GM11168 (cell line): Measurements from ENCODE around the gene WDR13.
"Not testable (repeated sequence)": the region's sequence is repeated elsewhere in the genome, so short reads cannot be mapped to it uniquely, and the experiment has no call there.

Experiments
- in situ Hi-C: fragments of 300-500 bp; cut with MboI; formaldehyde crosslinking; loops from one replicate; pipeline ENCODE4 v1.12.0; 2022; ENCODE audit warnings: low sequenced_read_pairs; ENCODE audit not compliant: unreplicated experiment

WDR13 gene

DNA sequence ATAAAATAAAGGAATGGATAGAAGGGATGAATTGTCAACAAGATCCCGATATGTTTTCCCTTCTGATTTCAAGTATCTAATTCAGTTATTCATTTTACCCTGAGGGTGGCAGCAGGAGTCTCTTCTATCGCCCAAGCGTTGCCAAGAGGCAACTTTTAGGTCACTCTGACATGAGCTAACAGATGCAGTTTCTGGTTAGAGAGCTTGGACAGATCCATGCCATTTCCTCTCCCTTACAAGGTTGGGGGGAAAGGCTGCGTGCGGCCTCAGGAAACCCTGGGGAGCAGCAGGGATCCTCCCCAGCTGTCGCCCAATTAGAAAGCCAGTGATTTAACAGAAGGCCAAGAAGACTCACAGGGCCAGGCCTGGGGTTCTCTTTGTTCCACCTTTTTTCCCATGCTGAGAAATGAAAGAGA, 51.1 kb downstream of the WDR13 start:
- in situ Hi-C loops: no loop called here

- in situ Hi-C loops: no loop called here
Observed at GRCh38 chrX:48649102-48649501, 51.8 kb downstream of the WDR13 start.

- in situ Hi-C loops: not testable (repeated sequence)
Observed at GRCh38 chrX:48652055-48652579, 54.8 kb downstream of the WDR13 start.

- in situ Hi-C loops: not testable (repeated sequence)
Observed at GRCh38 chrX:48654746-48655145, 57.5 kb downstream of the WDR13 start.
